Neural progenitor cell (in vitro differentiated cells): ENCODE data around the gene KCNJ10.

Experiments
- EZH2 ChIP-seq: fragments of 200-600 bp; sonication (generic); IDR thresholded peaks from 2 replicates; pipeline ENCODE4 v1.6.1; 2017; ENCODE audit warnings: antibody characterized with exemption, mild to moderate bottlenecking, moderate library complexity
- EZH2phosphoT487 ChIP-seq: fragments of 200-600 bp; sonication (generic); IDR thresholded peaks from 2 replicates; pipeline ENCODE4 v1.6.1; 2017; ENCODE audit warnings: antibody characterized with exemption
- TF ChIP-seq, protein P1 (sequence below): fragments of 200-600 bp; sonication (generic); IDR thresholded peaks from 2 replicates; pipeline ENCODE4 v1.5.1; 2017; ENCODE audit warnings: antibody characterized with exemption, mild to moderate bottlenecking

- TF ChIP-seq, protein P1, sequence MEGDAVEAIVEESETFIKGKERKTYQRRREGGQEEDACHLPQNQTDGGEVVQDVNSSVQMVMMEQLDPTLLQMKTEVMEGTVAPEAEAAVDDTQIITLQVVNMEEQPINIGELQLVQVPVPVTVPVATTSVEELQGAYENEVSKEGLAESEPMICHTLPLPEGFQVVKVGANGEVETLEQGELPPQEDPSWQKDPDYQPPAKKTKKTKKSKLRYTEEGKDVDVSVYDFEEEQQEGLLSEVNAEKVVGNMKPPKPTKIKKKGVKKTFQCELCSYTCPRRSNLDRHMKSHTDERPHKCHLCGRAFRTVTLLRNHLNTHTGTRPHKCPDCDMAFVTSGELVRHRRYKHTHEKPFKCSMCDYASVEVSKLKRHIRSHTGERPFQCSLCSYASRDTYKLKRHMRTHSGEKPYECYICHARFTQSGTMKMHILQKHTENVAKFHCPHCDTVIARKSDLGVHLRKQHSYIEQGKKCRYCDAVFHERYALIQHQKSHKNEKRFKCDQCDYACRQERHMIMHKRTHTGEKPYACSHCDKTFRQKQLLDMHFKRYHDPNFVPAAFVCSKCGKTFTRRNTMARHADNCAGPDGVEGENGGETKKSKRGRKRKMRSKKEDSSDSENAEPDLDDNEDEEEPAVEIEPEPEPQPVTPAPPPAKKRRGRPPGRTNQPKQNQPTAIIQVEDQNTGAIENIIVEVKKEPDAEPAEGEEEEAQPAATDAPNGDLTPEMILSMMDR, result no peak
- TF ChIP-seq EZH2, result no peak
- TF ChIP-seq EZH2phosphoT487, result no peak
Observed at GRCh38 chr1:160056648-160057169, 13.3 kb downstream of the KCNJ10 start.
